AG09309 (cell line): ENCODE results near the gene RAB3GAP2.
"Not testable (repeated sequence)": the region's sequence is repeated elsewhere in the genome, so short reads cannot be mapped to it uniquely, and the experiment has no call there.

ENCODE experiments used
- DNase-seq: peaks from one replicate; pipeline ENCODE4 v3.0.0-alpha.2; 2010; ENCODE audit warnings: low read depth
- H3K4me3 ChIP-seq: 2 replicates; pipeline ENCODE4 v1.5.1; 2011; ENCODE audit warnings: mild to moderate bottlenecking, low read depth, low read length, moderate library complexity; ENCODE audit not compliant: control insufficient read depth
- CTCF ChIP-seq: IDR thresholded peaks from 2 replicates; pipeline ENCODE4 v1.5.1; 2011; ENCODE audit warnings: mild to moderate bottlenecking, low read depth, low read length, inconsistent platforms; ENCODE audit not compliant: insufficient read depth, control insufficient read depth; ENCODE audit errors: missing control alignments

RAB3GAP2 gene

DNA sequence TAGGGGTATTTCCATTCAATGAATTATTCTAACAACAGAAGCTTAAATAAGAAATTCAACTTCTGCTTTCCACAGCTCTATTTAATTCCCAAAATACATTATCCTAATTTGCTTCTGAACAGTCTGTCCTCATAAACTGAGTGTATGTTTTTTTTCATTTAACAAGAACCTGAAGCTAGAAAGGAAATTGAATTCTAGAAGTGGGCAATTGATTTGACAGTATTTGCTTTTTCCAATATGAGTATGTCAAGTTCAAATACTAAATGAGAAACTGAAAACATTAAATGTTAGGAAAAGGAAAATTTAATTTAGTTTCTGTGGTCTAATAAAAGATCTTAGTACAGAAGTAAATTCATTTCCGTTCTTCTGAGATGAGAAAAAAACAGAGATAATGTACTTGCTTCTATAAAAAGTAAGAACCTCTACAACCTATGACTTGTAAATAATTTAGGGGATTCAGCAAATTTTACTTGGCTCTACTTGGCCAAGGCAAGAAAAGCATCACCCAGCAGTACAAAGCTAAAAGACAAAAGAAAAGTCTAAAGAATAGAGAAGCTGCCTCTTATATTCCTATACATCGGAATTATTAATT, 31.1 kb downstream of the RAB3GAP2 start:
- no peak for DNase-seq
- TF ChIP-seq CTCF: no peak
- H3K4me3 ChIP-seq: no peak overlapping the region

DNA sequence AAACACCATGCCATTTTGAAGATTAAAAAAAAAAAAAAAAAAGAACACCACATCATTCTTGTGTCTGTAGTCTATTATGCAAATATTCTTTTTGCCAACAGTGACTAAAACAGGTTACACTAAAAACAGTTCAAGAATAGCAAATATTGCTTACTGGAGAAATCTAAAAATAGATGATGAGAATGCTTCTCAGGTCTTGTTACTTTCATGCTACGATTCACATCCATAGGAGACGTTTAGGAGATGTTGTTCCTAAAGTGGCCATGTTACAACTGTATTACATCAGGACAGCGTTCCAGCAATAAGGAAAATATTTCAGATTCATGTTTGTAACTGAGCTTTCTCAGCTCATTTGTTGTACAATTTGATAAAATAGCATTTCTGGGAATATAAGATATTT, 32.3 kb downstream of the RAB3GAP2 start:
- no peak for DNase-seq
- H3K4me3 ChIP-seq: no peak overlapping the region
- TF ChIP-seq CTCF: no peak

DNA sequence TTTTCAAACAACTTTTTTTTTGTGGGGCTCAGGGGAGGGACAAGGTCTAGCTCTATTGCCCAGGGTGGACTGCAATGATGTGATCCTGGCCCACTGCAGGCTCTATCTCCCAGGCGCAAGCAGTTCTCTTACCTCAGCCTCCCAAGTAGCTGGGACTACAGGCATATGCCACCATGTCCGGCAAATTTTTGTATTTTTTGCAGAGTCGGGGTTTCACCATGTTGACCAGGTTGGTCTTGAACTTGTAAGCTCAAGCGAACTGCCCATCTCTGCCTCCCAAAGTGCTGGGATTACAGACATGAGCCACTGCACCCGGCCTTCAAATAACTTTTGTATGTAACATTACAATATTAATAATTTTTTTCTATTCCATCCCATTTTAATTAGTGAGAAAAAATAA, 33.0 kb downstream of the RAB3GAP2 start:
- no peak for TF ChIP-seq CTCF
- no peak for DNase-seq
- no peak overlapping the region for H3K4me3 ChIP-seq

- DNase-seq, H3K4me3 ChIP-seq: not testable (repeated sequence)
Observed at GRCh38 chr1:220236278-220236677, 36.0 kb downstream of the RAB3GAP2 start.

DNA sequence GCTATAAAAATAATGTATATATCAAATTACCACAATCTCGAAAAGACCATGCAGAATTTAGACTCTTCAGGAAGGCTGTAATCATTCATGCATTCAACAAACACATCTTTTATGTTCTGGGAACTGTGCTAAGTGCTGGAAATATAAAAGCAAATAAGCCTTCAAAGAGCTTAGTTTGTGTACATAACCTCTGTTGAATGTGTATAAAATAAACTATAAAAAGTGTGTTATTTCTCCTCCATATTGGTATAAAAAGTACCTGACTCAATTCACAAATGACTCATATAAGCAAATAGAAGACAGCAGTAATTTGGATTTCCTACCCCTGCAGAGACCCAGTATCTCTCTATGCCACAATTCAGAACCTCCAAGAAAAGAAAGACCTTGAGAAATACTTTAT, 36.8 kb downstream of the RAB3GAP2 start:
- no peak for DNase-seq
- no peak for TF ChIP-seq CTCF
- H3K4me3 ChIP-seq: no peak overlapping the region

GRCh38 chr1:220233927-220234326, 38.3 kb downstream of the RAB3GAP2 start:
- DNase-seq: no peak
- TF ChIP-seq CTCF: no peak
- H3K4me3 ChIP-seq: no peak overlapping the region

- DNase-seq: no peak
- H3K4me3 ChIP-seq: no peak overlapping the region
- no peak for TF ChIP-seq CTCF
Observed at GRCh38 chr1:220229771-220230170, 42.5 kb downstream of the RAB3GAP2 start.
